Epithelial cell of prostate (primary cell): Measurements from ENCODE around the gene NEURL2.

Source experiments
- DNase-seq: peaks from one replicate; pipeline ENCODE4 v3.0.0-alpha.2; 2011; ENCODE audit warnings: low read depth, low spot score
- H3K27ac ChIP-seq: fragments of 450-650 bp; 2 replicates; pipeline ENCODE4 v1.5.1; 2017; ENCODE audit warnings: mild to moderate bottlenecking

Gene NEURL2

GRCh38 chr20:45920462-45921336, 29.7 kb upstream of the NEURL2 start:
- H3K27ac ChIP-seq = no peak overlapping the region
- DNase-seq = no peak

- no peak overlapping the region for H3K27ac ChIP-seq
- DNase-seq = no peak
Measured at GRCh38 chr20:45919542-45920399, 28.8 kb upstream of the NEURL2 start.

- DNase-seq = no peak
- no peak overlapping the region for H3K27ac ChIP-seq
Measured at GRCh38 chr20:45918779-45919537, 27.9 kb upstream of the NEURL2 start.

- H3K27ac ChIP-seq = no peak overlapping the region
- DNase-seq = no peak
Measured at GRCh38 chr20:45918182-45918737, 27.3 kb upstream of the NEURL2 start.

GRCh38 chr20:45917790-45918141, 26.8 kb upstream of the NEURL2 start:
- no peak for DNase-seq
- no peak overlapping the region for H3K27ac ChIP-seq

GRCh38 chr20:45913116-45913515, 22.1 kb upstream of the NEURL2 start:
- no peak for DNase-seq

GRCh38 chr20:45912344-45912682, 21.3 kb upstream of the NEURL2 start:
- H3K27ac ChIP-seq = peak overlapping the region; percentile 50
- no peak for DNase-seq

More at GRCh38 chr20:45913116-45913515, 22.1 kb upstream of the NEURL2 start:
- peak overlapping the region; percentile 50 for H3K27ac ChIP-seq

GRCh38 chr20:45911486-45912343, 20.7 kb upstream of the NEURL2 start, which contains the start of gene PLTP:
TSS of gene PLTP (minus strand) at chr20:45912155. CDS start at chr20:45911452, 703 bp downstream.
- H3K27ac ChIP-seq = peak within 1 kb of the TSS; percentile 50
- DNase-seq = no peak

GRCh38 chr20:45910670-45911485, 19.9 kb upstream of the NEURL2 start:
- peak; percentile 98 for DNase-seq
- H3K27ac ChIP-seq = peak overlapping the region; percentile 50

GRCh38 chr20:45909817-45910669, 19.0 kb upstream of the NEURL2 start:
- peak overlapping the region; percentile 50 for H3K27ac ChIP-seq

GRCh38 chr20:45909336-45909808, 18.4 kb upstream of the NEURL2 start:
- no peak overlapping the region for H3K27ac ChIP-seq
- DNase-seq = no peak

More at GRCh38 chr20:45909817-45910669, 19.0 kb upstream of the NEURL2 start:
- no peak for DNase-seq

GRCh38 chr20:45908084-45908483, 17.1 kb upstream of the NEURL2 start:
- H3K27ac ChIP-seq = no peak overlapping the region
- DNase-seq = no peak

GRCh38 chr20:45907219-45907948, 16.4 kb upstream of the NEURL2 start:
- H3K27ac ChIP-seq = no peak overlapping the region
- DNase-seq = no peak

- peak overlapping the region; percentile 49 for H3K27ac ChIP-seq
- DNase-seq = peak; percentile 36
Measured at GRCh38 chr20:45905505-45906079, 14.6 kb upstream of the NEURL2 start.

GRCh38 chr20:45904583-45905504, 13.8 kb upstream of the NEURL2 start:
- DNase-seq = no peak
- H3K27ac ChIP-seq = peak overlapping the region; percentile 49
